A673 (cell line): ENCODE results near the gene USP12.

Experiments used
- EZH2 ChIP-seq: fragments of 200-600 bp; sonication (generic); IDR thresholded peaks from 2 replicates; pipeline ENCODE4 v1.6.1; 2017; ENCODE audit warnings: borderline replicate concordance, low read depth, mild to moderate bottlenecking, mixed read lengths, antibody characterized with exemption, low read length; ENCODE audit not compliant: poor library complexity, severe bottlenecking
- TF ChIP-seq, protein P1 (sequence below): fragments of 300-800, 200-600 bp; sonication (generic); conservative IDR thresholded peaks from 2 replicates; pipeline ENCODE4 v1.5.1; 2017; ENCODE audit warnings: low read depth, mild to moderate bottlenecking, antibody characterized with exemption, low read length, moderate library complexity, mixed read lengths

DNA sequence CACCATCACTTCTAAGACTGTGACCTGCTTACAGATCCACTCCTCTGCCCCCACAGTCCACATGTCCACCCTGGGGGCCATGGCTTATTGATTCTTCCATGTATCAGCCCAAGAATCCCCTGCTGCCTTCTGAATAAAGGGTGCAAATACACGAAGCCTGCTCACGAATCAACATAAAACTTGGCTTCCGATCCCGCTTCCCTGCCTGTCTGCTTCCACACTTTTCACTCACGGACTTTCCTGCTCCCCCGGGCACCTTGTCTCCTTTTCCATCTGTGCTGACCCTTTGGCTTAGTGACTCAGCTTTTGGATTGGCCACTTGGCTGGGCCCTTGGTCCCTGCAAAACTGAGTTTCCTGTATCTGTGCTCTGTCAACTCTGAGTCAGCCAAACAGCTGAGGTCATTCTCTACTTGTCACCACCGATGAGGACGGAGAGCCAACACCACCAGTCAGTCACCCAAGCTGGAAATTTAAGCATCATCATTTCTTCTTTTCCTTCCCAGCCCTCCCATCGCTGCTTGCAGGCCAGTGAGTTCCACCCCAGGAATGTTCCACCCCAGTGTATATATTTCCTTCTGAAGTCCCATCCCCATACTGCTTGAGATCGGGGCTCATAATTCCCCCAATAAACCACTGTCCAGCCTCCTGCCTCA, 11.4 kb upstream of the USP12 start:
- TF ChIP-seq, protein P1, sequence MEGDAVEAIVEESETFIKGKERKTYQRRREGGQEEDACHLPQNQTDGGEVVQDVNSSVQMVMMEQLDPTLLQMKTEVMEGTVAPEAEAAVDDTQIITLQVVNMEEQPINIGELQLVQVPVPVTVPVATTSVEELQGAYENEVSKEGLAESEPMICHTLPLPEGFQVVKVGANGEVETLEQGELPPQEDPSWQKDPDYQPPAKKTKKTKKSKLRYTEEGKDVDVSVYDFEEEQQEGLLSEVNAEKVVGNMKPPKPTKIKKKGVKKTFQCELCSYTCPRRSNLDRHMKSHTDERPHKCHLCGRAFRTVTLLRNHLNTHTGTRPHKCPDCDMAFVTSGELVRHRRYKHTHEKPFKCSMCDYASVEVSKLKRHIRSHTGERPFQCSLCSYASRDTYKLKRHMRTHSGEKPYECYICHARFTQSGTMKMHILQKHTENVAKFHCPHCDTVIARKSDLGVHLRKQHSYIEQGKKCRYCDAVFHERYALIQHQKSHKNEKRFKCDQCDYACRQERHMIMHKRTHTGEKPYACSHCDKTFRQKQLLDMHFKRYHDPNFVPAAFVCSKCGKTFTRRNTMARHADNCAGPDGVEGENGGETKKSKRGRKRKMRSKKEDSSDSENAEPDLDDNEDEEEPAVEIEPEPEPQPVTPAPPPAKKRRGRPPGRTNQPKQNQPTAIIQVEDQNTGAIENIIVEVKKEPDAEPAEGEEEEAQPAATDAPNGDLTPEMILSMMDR, result no peak
- TF ChIP-seq EZH2, result no peak
